IMR-90 (cell line): ENCODE data around the gene LRRC2. TPM values are rescaled to one million over a fixed set of nuclear protein-coding genes. Genes with fewer than 3 reads are reported as not detected.
A peak's percentile ranks its signal among the peaks of the same experiment; 100 is the strongest.

ENCODE experiments used
- ATAC-seq: fragments of 200-7000 bp; cut with Tn5 transposase; 2 replicates; pipeline ENCODE4 v1.9.1; 2020; ENCODE audit warnings: low read depth, mild to moderate bottlenecking, moderate library complexity
- BruUV-seq: library from RNA; stranded (reverse); fragments of 400-500 nt; replicated peaks from 2 replicates; lab custom pipeline; 2021; lab: Mats Ljungman, UMichigan
- CTCF ChIA-PET: fragments of 300-600 bp; formaldehyde crosslinking; extraction: SDS; loops from one replicate; lab custom pipeline; 2021; ENCODE audit warnings: antibody characterized with exemption; lab: Yijun Ruan, JAX
- POLR2A ChIA-PET: fragments of 300-600 bp; sonication (Branson Sonifier 250); formaldehyde crosslinking; loops from one replicate; lab custom pipeline; 2022; ENCODE audit warnings: antibody characterized with exemption; ENCODE audit not compliant: unreplicated experiment; lab: Charles Lee
- DNase-seq: peaks from one replicate; pipeline ENCODE4 v3.0.0; 2013
- H2AFZ ChIP-seq: replicated peaks from 2 replicates; pipeline ENCODE3; 2013; ENCODE audit warnings: low read length, mild to moderate bottlenecking; ENCODE audit not compliant: poor library complexity
- H2AK5ac ChIP-seq: 2 replicates; pipeline ENCODE4 v1.6.1; 2013; ENCODE audit warnings: low read depth, low read length, inconsistent platforms
- H2AK9ac ChIP-seq: replicated peaks from 2 replicates; pipeline ENCODE3; 2013; ENCODE audit warnings: mild to moderate bottlenecking, low read depth, low read length, moderate library complexity; ENCODE audit not compliant: poor library complexity
- H2BK120ac ChIP-seq: 2 replicates; pipeline ENCODE4 v1.6.1; 2013; ENCODE audit warnings: low read depth, low read length, inconsistent platforms
- H2BK15ac ChIP-seq: 3 replicates; pipeline ENCODE4 v1.6.1; 2013; ENCODE audit warnings: low read depth, low read length, inconsistent platforms
- H2BK20ac ChIP-seq: 2 replicates; pipeline ENCODE4 v1.6.1; 2013; ENCODE audit warnings: low read depth, mild to moderate bottlenecking, inconsistent platforms, low read length, moderate library complexity
- H2BK5ac ChIP-seq: 2 replicates; pipeline ENCODE4 v1.6.1; 2013; ENCODE audit warnings: mild to moderate bottlenecking, low read depth, low read length, inconsistent platforms; ENCODE audit not compliant: poor library complexity, severe bottlenecking
- H3K14ac ChIP-seq: replicated peaks from 2 replicates; pipeline ENCODE4 v1.6.1; 2013; ENCODE audit warnings: low read depth, low read length, inconsistent platforms
- H3K18ac ChIP-seq: 2 replicates; pipeline ENCODE4 v1.6.1; 2013; ENCODE audit warnings: low read depth, low read length, control low read depth
- H3K23ac ChIP-seq: 2 replicates; pipeline ENCODE4 v1.6.1; 2013; ENCODE audit warnings: low read depth, low read length, inconsistent platforms
- H3K27ac ChIP-seq: 2 replicates; pipeline ENCODE4 v1.5.1; 2013; ENCODE audit warnings: mild to moderate bottlenecking, control low read depth, low read length; ENCODE audit not compliant: insufficient read depth
- H3K27me3 ChIP-seq: 2 replicates; pipeline ENCODE4 v1.6.1; 2013; ENCODE audit warnings: low read length; ENCODE audit not compliant: control insufficient read depth, insufficient read depth
- H3K36me3 ChIP-seq: 2 replicates; pipeline ENCODE4 v1.6.1; 2013; ENCODE audit warnings: low read length, mixed read lengths; ENCODE audit not compliant: control insufficient read depth, insufficient read depth
- H3K4ac ChIP-seq: 2 replicates; pipeline ENCODE4 v1.6.1; 2013; ENCODE audit warnings: low read depth, low read length, inconsistent platforms
- H3K4me1 ChIP-seq: 2 replicates; pipeline ENCODE4 v1.6.1; 2013; ENCODE audit warnings: low read length, mixed read lengths; ENCODE audit not compliant: control insufficient read depth, insufficient read depth
- H3K4me2 ChIP-seq: 2 replicates; pipeline ENCODE4 v1.6.1; 2013; ENCODE audit warnings: low read depth, mild to moderate bottlenecking, control low read depth, low read length, moderate library complexity
- H3K4me3 ChIP-seq: 2 replicates; pipeline ENCODE4 v1.5.1; 2013; ENCODE audit warnings: low read depth, mild to moderate bottlenecking, control low read depth, low read length, moderate library complexity; ENCODE audit not compliant: insufficient read depth
- H3K56ac ChIP-seq: 2 replicates; pipeline ENCODE4 v1.6.1; 2013; ENCODE audit warnings: low read length, inconsistent platforms; ENCODE audit not compliant: insufficient read depth; ENCODE audit errors: extremely low read depth
- H3K79me1 ChIP-seq, 2 experiments: 2 replicates each; pipeline ENCODE4 v1.6.1; 2013; ENCODE audit warnings: low read length in 2 of 2, inconsistent platforms in 1 of 2, low read depth in 1 of 2
- H3K9ac ChIP-seq: 2 replicates; pipeline ENCODE4 v1.6.1; 2013; ENCODE audit warnings: low read depth, low read length, control low read depth
- H3K9me1 ChIP-seq: 2 replicates; pipeline ENCODE4 v1.6.1; 2013; ENCODE audit warnings: low read length, inconsistent platforms; ENCODE audit not compliant: insufficient read depth
- H3K9me3 ChIP-seq: 2 replicates; pipeline ENCODE4 v1.6.1; 2013; ENCODE audit warnings: low read length; ENCODE audit not compliant: control insufficient read depth, insufficient read depth
- H4K20me1 ChIP-seq: 2 replicates; pipeline ENCODE4 v1.6.1; 2013; ENCODE audit warnings: low read length, inconsistent platforms; ENCODE audit not compliant: insufficient read depth
- H4K5ac ChIP-seq: 2 replicates; pipeline ENCODE4 v1.6.1; 2013; ENCODE audit warnings: mild to moderate bottlenecking, low read depth, low read length, control low read depth
- H4K8ac ChIP-seq, 2 experiments: 2 replicates each; pipeline ENCODE4 v1.6.1; 2013; ENCODE audit warnings: low read depth in 2 of 2, low read length in 2 of 2, control low read depth in 1 of 2, inconsistent platforms in 1 of 2
- H4K91ac ChIP-seq: 2 replicates; pipeline ENCODE4 v1.6.1; 2013; ENCODE audit warnings: low read depth, low read length, inconsistent platforms; ENCODE audit not compliant: insufficient read depth
- BHLHE40 ChIP-seq: fragments of 150-350 bp; IDR thresholded peaks from 2 replicates; pipeline ENCODE4 v1.6.1; 2016; ENCODE audit warnings: mild to moderate bottlenecking, low read depth, low read length
- CEBPB ChIP-seq: IDR thresholded peaks from 2 replicates; pipeline ENCODE4 v1.6.1; 2012; ENCODE audit warnings: low read depth, low read length, improper control_type of control experiment
- CHD1 ChIP-seq: IDR thresholded peaks from 2 replicates; pipeline ENCODE4 v1.6.1; 2012; ENCODE audit warnings: low read depth, low read length, improper control_type of control experiment
- CTCF ChIP-seq: conservative IDR thresholded peaks from 2 replicates; pipeline ENCODE4 v1.5.1; 2012; ENCODE audit warnings: mild to moderate bottlenecking, low read depth, low read length, improper control_type of control experiment
- ELK1 ChIP-seq: fragments of 150-350 bp; IDR thresholded peaks from 2 replicates; pipeline ENCODE4 v1.6.1; 2016; ENCODE audit warnings: low read depth, mild to moderate bottlenecking, low read length, moderate library complexity, borderline replicate concordance
- FOS ChIP-seq: fragments of 150-350 bp; IDR thresholded peaks from 2 replicates; pipeline ENCODE4 v1.6.1; 2016; ENCODE audit warnings: low read depth, low read length
- MAFK ChIP-seq: IDR thresholded peaks from 2 replicates; pipeline ENCODE4 v1.6.1; 2012; ENCODE audit warnings: low read depth, low read length, improper control_type of control experiment
- MAZ ChIP-seq: IDR thresholded peaks from 2 replicates; pipeline ENCODE4 v1.6.1; 2012; ENCODE audit warnings: low read depth, mild to moderate bottlenecking, low read length, improper control_type of control experiment, moderate library complexity, borderline replicate concordance
- MXI1 ChIP-seq: IDR thresholded peaks from 2 replicates; pipeline ENCODE4 v1.6.1; 2012; ENCODE audit warnings: low read depth, mild to moderate bottlenecking, low read length, moderate library complexity, borderline replicate concordance
- POLR2A ChIP-seq: IDR thresholded peaks from 2 replicates; pipeline ENCODE4 v1.6.1; 2012; ENCODE audit warnings: mild to moderate bottlenecking, low read depth, low read length
- RAD21 ChIP-seq: IDR thresholded peaks from 2 replicates; pipeline ENCODE4 v1.6.1; 2012; ENCODE audit warnings: low read length, improper control_type of control experiment
- RCOR1 ChIP-seq: IDR thresholded peaks from 2 replicates; pipeline ENCODE4 v1.6.1; 2012; ENCODE audit warnings: mild to moderate bottlenecking, low read length, improper control_type of control experiment; ENCODE audit not compliant: insufficient replicate concordance
- SMC3 ChIP-seq: fragments of 150-350 bp; IDR thresholded peaks from 2 replicates; pipeline ENCODE4 v1.6.1; 2016; ENCODE audit warnings: low read depth, mild to moderate bottlenecking, antibody characterized with exemption, low read length, moderate library complexity
- USF2 ChIP-seq: fragments of 150-350 bp; IDR thresholded peaks from 2 replicates; pipeline ENCODE4 v1.6.1; 2017; ENCODE audit warnings: mild to moderate bottlenecking, antibody characterized with exemption, low read length, low read depth
- WGBS, 2 experiments: methylation state at CpG; one replicate each; pipeline versions ENCODE4 v1.1.5 to v1.1.7; 2013; ENCODE audit warnings: missing lambda C conversion rate in 2 of 2; ENCODE audit not compliant: insufficient read length in 1 of 2; ENCODE audit errors: extremely low coverage in 2 of 2; 5-methylcytosine and 5-hydroxymethylcytosine counted together
- dilution Hi-C: fragments of 300-500 bp; cut with HindIII; formaldehyde crosslinking; loops from one replicate; pipeline ENCODE4 v1.14.3; 2018; ENCODE audit warnings: low sequenced_read_pairs; ENCODE audit not compliant: unreplicated experiment
- in situ Hi-C: fragments of 300-500 bp; cut with MboI; formaldehyde crosslinking; loops from 3 replicates; pipeline ENCODE4 v1.14.3; 2019; ENCODE audit warnings: low sequenced_read_pairs, inconsistent platforms, mixed read lengths
- intact Hi-C: fragments of 100-400 bp; cut with micrococcal nuclease; formaldehyde crosslinking; loops from 2 replicates; pipeline ENCODE4 v1.10.0; 2022
- polyA plus RNA-seq, 3 experiments: library from polyadenylated mRNA; depleted of rRNA; stranded (reverse); fragments of >200 nt; gene quantifications; 2 replicates each; pipeline ENCODE4 v1.2.3, GENCODE V29; 2012; ENCODE audit warnings: low replicate concordance in 1 of 3
- total RNA-seq: library from RNA; depleted of rRNA; stranded (reverse); fragments of >200 nt; gene quantifications from 2 replicates; pipeline ENCODE4 v1.2.3, GENCODE V29; 2012

The LRRC2 gene
- total and polyA plus RNA-seq, 2 of the 4 experiments (the other 2 are of a cell fraction), result 2.9 to 4.1 TPM

DNA sequence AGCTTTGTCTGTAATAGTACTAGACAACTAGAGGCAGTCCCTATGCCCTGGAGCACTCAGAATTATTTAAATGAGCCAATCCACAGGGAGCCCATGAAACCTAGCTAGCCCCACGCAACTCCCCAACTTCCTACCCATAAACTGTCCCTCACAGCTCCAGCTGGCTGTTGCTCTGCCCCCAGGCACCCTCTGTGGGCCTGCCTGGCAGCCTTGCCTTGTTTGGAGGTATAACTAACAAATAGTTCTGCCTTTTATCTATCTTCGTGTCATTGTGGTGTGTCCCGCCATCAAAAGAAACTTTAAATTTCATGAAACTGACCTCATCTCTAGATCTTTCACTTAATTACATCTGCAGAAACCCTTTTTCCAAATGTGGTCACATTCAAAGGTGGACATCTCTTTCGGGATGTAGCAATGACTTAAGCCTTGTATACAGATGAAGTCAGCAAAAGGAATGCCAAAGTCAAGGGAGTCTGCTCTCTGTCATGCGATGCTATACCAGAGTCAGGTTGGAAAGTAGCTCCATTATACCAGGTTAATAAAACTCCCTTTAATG lies 70.1 kb downstream of the LRRC2 start:
- Histone ChIP-seq H3K56ac (peak overlapping the region; percentile 87), H3K14ac (peak overlapping the region; percentile 76), H3K36me3 (no peaks in the 10 kb centered on the region), H3K9me1 (peaks cover 28% of the 10 kb centered on the region), H4K20me1 (no peaks in the 10 kb centered on the region), H3K27me3 (no peaks in the 10 kb centered on the region), H2AK5ac (peak overlapping the region; percentile 46), H4K8ac (peak overlapping the region; percentile 98 to 100), H3K23ac (peak overlapping the region; percentile 95), H2BK120ac (peak overlapping the region; percentile 100), H2BK5ac (peak overlapping the region; percentile 99), H3K79me1 (peaks cover 0 to 5% of the 10 kb centered on the region in 2 experiments; a peak in 1 of 4 replicates), H3K4ac (peak overlapping the region; percentile 100), H3K18ac (peak overlapping the region; percentile 94), H4K5ac (peak overlapping the region; percentile 28), H3K9ac (peak overlapping the region; percentile 39), H2AFZ (peak overlapping the region; percentile 86), H3K4me2 (peak overlapping the region; percentile 3; the same call in 1 of the 2 replicates), H2AK9ac (peak overlapping the region; percentile 84), H3K27ac (peak overlapping the region; percentile 90), H3K4me3 (no peak overlapping the region), H2BK15ac (peak overlapping the region; percentile 56; the same call in 2 of the 3 replicates), H4K91ac (peak overlapping the region; percentile 88), H3K9me3 (no peaks in the 10 kb centered on the region), H3K4me1 (peaks cover 29% of the 10 kb centered on the region), H2BK20ac (peak overlapping the region; percentile 85)
- CTCF ChIA-PET, result interaction anchor here (0.9 to 2.3 kb wide), 3 partner anchors 62 to 133 kb away, joined by 5 to 19 read pairs (median 5); no protein-coding TSS in a partner anchor
- BruUV-seq, result no TSS peak
- peak; percentile 69; the same call in 1 of the 2 replicates for TF ChIP-seq FOS
- TF ChIP-seq MAFK, result peak; percentile 44; the same call in 1 of the 2 replicates
- no peak for TF ChIP-seq CTCF
- no peak for TF ChIP-seq ELK1
- no peak for TF ChIP-seq POLR2A
- peak; percentile 43 for TF ChIP-seq RCOR1
- TF ChIP-seq RAD21, result no peak; the same call in 1 of the 2 replicates
- TF ChIP-seq CHD1, result no peak
- peak; percentile 96 for TF ChIP-seq CEBPB
- no peak for TF ChIP-seq SMC3
- peak; percentile 48; the same call in 1 of the 2 replicates for TF ChIP-seq BHLHE40
- no peak for TF ChIP-seq MAZ
- no peak for TF ChIP-seq USF2
- TF ChIP-seq MXI1, result no peak
- POLR2A ChIA-PET, result no interaction called here
- WGBS, 2 experiments, result 0% methylated on average over 2 of the region's 5 CpGs; no CpG with 5 or more reads in 1 of the 2 experiments
- dilution Hi-C loops, result no loop called here
- ATAC-seq (peak; percentile 88), DNase-seq (peak; percentile 95)
- intact Hi-C loops, result no loop called here
- in situ Hi-C loops, result loop anchor here (25.0 kb wide), 1 partner anchor 391 kb away; the partner anchor contains the start of gene PTH1R
